ENCODE measurements around the gene RNU5B-1. TPM values are rescaled to one million over a fixed set of nuclear protein-coding genes. Genes with fewer than 3 reads are reported as not detected.

The RNU5B-1 gene
- total and polyA plus RNA-seq, 9 of the 15 experiments (the other 6 are each of a cell fraction or from before 2014, with no cell fraction given), result 14.2 TPM; not detected in 8

DNA sequence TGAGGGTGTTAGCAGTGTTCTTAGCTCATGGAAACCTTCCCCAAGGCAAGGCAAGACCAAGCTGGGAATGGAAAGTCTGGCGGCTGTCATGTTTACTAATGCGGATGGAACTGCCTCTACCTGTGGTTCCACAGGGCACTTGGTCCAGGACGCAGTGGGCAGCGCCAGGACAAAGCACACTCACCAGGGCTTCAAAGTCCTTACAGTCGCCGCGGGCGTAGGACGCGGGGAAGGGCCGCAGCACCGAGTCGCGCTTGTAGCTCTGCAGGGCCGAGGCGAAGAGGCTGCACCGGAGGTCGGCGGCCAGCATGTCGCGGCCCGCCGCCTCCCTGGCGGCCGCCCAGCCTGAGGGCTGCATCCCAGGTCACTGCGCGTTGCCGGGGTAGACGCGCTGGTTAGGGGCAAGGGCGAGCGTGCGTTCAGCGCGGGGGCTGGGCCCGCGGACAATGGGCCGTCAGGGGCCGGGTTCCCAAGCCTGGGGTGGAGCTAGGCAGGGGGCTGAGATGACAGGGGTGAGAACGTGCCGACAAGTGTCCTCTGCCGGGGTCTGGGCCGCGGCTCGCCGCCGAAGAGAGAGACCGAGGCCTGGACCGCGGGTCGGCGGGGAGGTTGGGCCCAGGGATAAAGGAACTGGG is 18.3 kb upstream of the RNU5B-1 start (continued):
- TF ChIP-seq, protein P1, sequence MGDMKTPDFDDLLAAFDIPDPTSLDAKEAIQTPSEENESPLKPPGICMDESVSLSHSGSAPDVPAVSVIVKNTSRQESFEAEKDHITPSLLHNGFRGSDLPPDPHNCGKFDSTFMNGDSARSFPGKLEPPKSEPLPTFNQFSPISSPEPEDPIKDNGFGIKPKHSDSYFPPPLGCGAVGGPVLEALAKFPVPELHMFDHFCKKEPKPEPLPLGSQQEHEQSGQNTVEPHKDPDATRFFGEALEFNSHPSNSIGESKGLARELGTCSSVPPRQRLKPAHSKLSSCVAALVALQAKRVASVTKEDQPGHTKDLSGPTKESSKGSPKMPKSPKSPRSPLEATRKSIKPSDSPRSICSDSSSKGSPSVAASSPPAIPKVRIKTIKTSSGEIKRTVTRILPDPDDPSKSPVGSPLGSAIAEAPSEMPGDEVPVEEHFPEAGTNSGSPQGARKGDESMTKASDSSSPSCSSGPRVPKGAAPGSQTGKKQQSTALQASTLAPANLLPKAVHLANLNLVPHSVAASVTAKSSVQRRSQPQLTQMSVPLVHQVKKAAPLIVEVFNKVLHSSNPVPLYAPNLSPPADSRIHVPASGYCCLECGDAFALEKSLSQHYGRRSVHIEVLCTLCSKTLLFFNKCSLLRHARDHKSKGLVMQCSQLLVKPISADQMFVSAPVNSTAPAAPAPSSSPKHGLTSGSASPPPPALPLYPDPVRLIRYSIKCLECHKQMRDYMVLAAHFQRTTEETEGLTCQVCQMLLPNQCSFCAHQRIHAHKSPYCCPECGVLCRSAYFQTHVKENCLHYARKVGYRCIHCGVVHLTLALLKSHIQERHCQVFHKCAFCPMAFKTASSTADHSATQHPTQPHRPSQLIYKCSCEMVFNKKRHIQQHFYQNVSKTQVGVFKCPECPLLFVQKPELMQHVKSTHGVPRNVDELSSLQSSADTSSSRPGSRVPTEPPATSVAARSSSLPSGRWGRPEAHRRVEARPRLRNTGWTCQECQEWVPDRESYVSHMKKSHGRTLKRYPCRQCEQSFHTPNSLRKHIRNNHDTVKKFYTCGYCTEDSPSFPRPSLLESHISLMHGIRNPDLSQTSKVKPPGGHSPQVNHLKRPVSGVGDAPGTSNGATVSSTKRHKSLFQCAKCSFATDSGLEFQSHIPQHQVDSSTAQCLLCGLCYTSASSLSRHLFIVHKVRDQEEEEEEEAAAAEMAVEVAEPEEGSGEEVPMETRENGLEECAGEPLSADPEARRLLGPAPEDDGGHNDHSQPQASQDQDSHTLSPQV (IDR thresholded peaks at IDR 0.05), result peak; percentile 19
- TF ChIP-seq, protein P2, sequence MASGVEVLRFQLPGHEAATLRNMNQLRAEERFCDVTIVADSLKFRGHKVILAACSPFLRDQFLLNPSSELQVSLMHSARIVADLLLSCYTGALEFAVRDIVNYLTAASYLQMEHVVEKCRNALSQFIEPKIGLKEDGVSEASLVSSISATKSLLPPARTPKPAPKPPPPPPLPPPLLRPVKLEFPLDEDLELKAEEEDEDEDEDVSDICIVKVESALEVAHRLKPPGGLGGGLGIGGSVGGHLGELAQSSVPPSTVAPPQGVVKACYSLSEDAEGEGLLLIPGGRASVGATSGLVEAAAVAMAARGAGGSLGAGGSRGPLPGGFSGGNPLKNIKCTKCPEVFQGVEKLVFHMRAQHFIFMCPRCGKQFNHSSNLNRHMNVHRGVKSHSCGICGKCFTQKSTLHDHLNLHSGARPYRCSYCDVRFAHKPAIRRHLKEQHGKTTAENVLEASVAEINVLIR (CRISPR knock-in tag; IDR thresholded peaks at IDR 0.05), result no peak
- TF ChIP-seq, protein P3, sequence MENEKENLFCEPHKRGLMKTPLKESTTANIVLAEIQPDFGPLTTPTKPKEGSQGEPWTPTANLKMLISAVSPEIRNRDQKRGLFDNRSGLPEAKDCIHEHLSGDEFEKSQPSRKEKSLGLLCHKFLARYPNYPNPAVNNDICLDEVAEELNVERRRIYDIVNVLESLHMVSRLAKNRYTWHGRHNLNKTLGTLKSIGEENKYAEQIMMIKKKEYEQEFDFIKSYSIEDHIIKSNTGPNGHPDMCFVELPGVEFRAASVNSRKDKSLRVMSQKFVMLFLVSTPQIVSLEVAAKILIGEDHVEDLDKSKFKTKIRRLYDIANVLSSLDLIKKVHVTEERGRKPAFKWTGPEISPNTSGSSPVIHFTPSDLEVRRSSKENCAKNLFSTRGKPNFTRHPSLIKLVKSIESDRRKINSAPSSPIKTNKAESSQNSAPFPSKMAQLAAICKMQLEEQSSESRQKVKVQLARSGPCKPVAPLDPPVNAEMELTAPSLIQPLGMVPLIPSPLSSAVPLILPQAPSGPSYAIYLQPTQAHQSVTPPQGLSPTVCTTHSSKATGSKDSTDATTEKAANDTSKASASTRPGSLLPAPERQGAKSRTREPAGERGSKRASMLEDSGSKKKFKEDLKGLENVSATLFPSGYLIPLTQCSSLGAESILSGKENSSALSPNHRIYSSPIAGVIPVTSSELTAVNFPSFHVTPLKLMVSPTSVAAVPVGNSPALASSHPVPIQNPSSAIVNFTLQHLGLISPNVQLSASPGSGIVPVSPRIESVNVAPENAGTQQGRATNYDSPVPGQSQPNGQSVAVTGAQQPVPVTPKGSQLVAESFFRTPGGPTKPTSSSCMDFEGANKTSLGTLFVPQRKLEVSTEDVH (IDR thresholded peaks at IDR 0.05; ENCODE audit: low read depth, partially characterized antibody), result no peak
- TF ChIP-seq ZC3H8 (IDR thresholded peaks at IDR 0.05) (no peak), HMGN3 (IDR thresholded peaks at IDR 0.05; ENCODE audit: borderline replicate concordance, extremely low read depth, insufficient read length, low read depth, low read length) (no peak), ZNF695 (CRISPR knock-in tag; IDR thresholded peaks at IDR 0.05) (no peak), RB1 (IDR thresholded peaks at IDR 0.05; ENCODE audit: low read depth) (peak; percentile 65; the same call in 1 of the 2 replicates), TEAD4 (IDR thresholded peaks at IDR 0.05; ENCODE audit: low read length) (no peak), TEAD4 (CRISPR knock-in tag; IDR thresholded peaks at IDR 0.05; ENCODE audit: borderline replicate concordance) (no peak), HOXB6 (CRISPR knock-in tag; IDR thresholded peaks at IDR 0.05; ENCODE audit: borderline replicate concordance) (no peak), MCM3 (IDR thresholded peaks at IDR 0.05) (no peak), EGR1 (conservative IDR thresholded peaks at IDR 0.05) (0 out of 2 replicates have a peak, but pooled peaks have one; percentile 21), ZNF79 (CRISPR knock-in tag; IDR thresholded peaks at IDR 0.05; ENCODE audit: low read depth) (no peak), TAF1 (IDR thresholded peaks at IDR 0.05; ENCODE audit: control insufficient read depth, extremely low read depth, insufficient read depth, low read length, severe bottlenecking) (peak; percentile 36), ZBTB1 (CRISPR knock-in tag; IDR thresholded peaks at IDR 0.05; ENCODE audit: borderline replicate concordance, low read depth) (no peak), ZNF431 (CRISPR knock-in tag; IDR thresholded peaks at IDR 0.05) (no peak), NR4A1 (CRISPR knock-in tag; IDR thresholded peaks at IDR 0.05) (no peak), NR4A1 (tag; IDR thresholded peaks at IDR 0.05) (peak; percentile 39; the same call in 1 of the 2 replicates)
- TF ChIP-seq, protein P4, sequence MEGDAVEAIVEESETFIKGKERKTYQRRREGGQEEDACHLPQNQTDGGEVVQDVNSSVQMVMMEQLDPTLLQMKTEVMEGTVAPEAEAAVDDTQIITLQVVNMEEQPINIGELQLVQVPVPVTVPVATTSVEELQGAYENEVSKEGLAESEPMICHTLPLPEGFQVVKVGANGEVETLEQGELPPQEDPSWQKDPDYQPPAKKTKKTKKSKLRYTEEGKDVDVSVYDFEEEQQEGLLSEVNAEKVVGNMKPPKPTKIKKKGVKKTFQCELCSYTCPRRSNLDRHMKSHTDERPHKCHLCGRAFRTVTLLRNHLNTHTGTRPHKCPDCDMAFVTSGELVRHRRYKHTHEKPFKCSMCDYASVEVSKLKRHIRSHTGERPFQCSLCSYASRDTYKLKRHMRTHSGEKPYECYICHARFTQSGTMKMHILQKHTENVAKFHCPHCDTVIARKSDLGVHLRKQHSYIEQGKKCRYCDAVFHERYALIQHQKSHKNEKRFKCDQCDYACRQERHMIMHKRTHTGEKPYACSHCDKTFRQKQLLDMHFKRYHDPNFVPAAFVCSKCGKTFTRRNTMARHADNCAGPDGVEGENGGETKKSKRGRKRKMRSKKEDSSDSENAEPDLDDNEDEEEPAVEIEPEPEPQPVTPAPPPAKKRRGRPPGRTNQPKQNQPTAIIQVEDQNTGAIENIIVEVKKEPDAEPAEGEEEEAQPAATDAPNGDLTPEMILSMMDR (IDR thresholded peaks at IDR 0.05 in 2 of 3, conservative IDR thresholded peaks at IDR 0.05 in 1 of 3; ENCODE audit: insufficient read depth in 2 of 3, low read depth in 1 of 3, low read length in 3 of 3), result no peak

Measured in K562 (cell line).